NT2/D1 (cell line): Measurements from ENCODE around the gene SULT1A3.
"Not testable (repeated sequence)": the region's sequence is repeated elsewhere in the genome, so short reads cannot be mapped to it uniquely, and the experiment has no call there.

ENCODE experiments used
- DNase-seq: peaks from one replicate; pipeline ENCODE4 v3.0.0-alpha.2; 2011; ENCODE audit warnings: low read depth, low spot score
- H3K27me3 ChIP-seq: 2 replicates; pipeline ENCODE4 v1.6.0; 2011; ENCODE audit warnings: mild to moderate bottlenecking; ENCODE audit not compliant: insufficient read length, insufficient read depth
- H3K36me3 ChIP-seq: 2 replicates; pipeline ENCODE4 v1.6.1; 2011; ENCODE audit warnings: mild to moderate bottlenecking, low read length, mixed read lengths; ENCODE audit not compliant: insufficient read depth, insufficient read length
- H3K4me1 ChIP-seq: 2 replicates; pipeline ENCODE4 v1.5.1; 2011; ENCODE audit not compliant: insufficient read depth, insufficient read length
- H3K4me3 ChIP-seq: 2 replicates; pipeline ENCODE4 v1.5.1; 2011; ENCODE audit warnings: low read depth; ENCODE audit not compliant: insufficient read length
- H3K9ac ChIP-seq: 2 replicates; pipeline ENCODE4 v1.6.0; 2011; ENCODE audit warnings: low read depth; ENCODE audit not compliant: insufficient read length
- H3K9me3 ChIP-seq: 2 replicates; pipeline ENCODE4 v1.5.1; 2011; ENCODE audit warnings: mild to moderate bottlenecking, low read length; ENCODE audit not compliant: insufficient read depth
- SUZ12 ChIP-seq: IDR thresholded peaks from 2 replicates; pipeline ENCODE4 v1.6.1; 2011; ENCODE audit not compliant: insufficient read length, insufficient read depth; ENCODE audit errors: extremely low read depth
- YY1 ChIP-seq: IDR thresholded peaks from 2 replicates; pipeline ENCODE4 v1.6.1; 2011; ENCODE audit not compliant: insufficient read length, insufficient read depth
- ZNF274 ChIP-seq: IDR thresholded peaks from 2 replicates; pipeline ENCODE4 v1.6.1; 2011; ENCODE audit warnings: mild to moderate bottlenecking, low read depth, low read length

The SULT1A3 gene

GRCh38 chr16:30173054-30173453, 26.0 kb upstream of the SULT1A3 start:
- TF ChIP-seq ZNF274 (no peak), SUZ12 (no peak), YY1 (no peak)
- Histone ChIP-seq H3K4me3 (no peak overlapping the region), H3K9me3 (no peaks in the 10 kb centered on the region), H3K36me3 (no peaks in the 10 kb centered on the region), H3K9ac (no peak overlapping the region), H3K4me1 (peaks cover 2% of the 10 kb centered on the region), H3K27me3 (no peaks in the 10 kb centered on the region)
- no peak for DNase-seq

GRCh38 chr16:30176876-30177275, 22.2 kb upstream of the SULT1A3 start:
- not testable (repeated sequence) for H3K36me3 ChIP-seq, H3K9me3 ChIP-seq, DNase-seq, H3K27me3 ChIP-seq, H3K4me1 ChIP-seq, H3K4me3 ChIP-seq, H3K9ac ChIP-seq

DNA sequence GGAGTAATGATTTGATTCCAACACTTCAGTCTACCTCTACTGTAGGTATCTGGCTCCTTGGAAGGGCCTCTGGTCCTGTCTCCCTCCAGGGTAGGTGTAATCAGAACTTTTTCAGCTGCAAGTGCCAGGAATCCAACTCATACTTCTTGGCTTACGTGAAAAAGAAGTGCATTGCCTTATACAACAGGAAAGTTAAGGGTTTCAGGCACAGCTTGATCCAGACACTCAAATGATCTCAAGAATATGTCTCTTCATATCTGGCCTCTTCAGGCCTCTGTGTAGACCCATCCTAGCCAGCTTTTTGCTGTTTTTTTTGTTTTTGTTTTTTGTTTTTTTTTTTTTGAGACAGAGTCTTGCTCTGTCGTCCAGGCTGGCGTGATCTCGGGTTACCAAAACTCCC, 19.9 kb upstream of the SULT1A3 start:
- Histone ChIP-seq H3K9me3 (no peaks in the 10 kb centered on the region), H3K4me3 (no peak overlapping the region), H3K36me3 (no peaks in the 10 kb centered on the region), H3K27me3 (peaks cover 5% of the 10 kb centered on the region), H3K4me1 (peaks cover 4% of the 10 kb centered on the region), H3K9ac (no peak overlapping the region)
- no peak for DNase-seq
- TF ChIP-seq YY1 (no peak), ZNF274 (no peak), SUZ12 (no peak)

DNA sequence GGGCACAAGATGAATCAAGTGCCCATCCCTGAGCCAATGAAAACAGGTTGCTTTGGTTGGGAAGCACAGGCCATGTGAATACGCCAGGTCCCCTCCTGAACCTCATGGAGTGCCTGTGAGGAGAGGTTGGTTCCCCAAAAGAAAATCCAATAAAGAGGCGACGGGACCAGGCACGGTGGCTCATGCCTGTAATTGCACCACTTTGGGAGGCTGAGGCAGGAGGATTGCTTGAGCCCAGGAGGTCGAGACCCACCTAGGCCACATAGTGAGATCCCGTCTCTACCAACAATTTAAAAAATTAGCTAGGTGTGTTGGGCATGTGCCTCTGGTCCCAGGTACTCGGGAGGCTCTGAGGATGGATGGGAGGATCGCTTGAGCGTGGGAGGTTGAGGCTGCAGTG, 19.1 kb upstream of the SULT1A3 start:
- no peak for DNase-seq
- Histone ChIP-seq H3K9me3 (no peaks in the 10 kb centered on the region), H3K27me3 (peaks cover 13% of the 10 kb centered on the region), H3K36me3 (no peaks in the 10 kb centered on the region), H3K4me3 (no peak overlapping the region), H3K4me1 (peaks cover 11% of the 10 kb centered on the region), H3K9ac (peak overlapping the region; percentile 56)
- TF ChIP-seq YY1 (no peak), SUZ12 (no peak), ZNF274 (no peak)

GRCh38 chr16:30180741-30181140, 18.3 kb upstream of the SULT1A3 start:
- Histone ChIP-seq H3K9ac (no peak overlapping the region), H3K4me1 (peaks cover 19% of the 10 kb centered on the region)
- TF ChIP-seq SUZ12: no peak
- TF ChIP-seq YY1: no peak
- no peak for TF ChIP-seq ZNF274

GRCh38 chr16:30183233-30184095, 15.6 kb upstream of the SULT1A3 start, which contains the start of gene CORO1A:
Gene CORO1A, plus strand, starts transcription at chr16:30183602. Its CDS starts 1,608 bp downstream, at chr16:30185210.
- H3K4me3 ChIP-seq: peak within 1 kb of the TSS; percentile 53
- peaks cover 13% of the 10 kb centered on the region for H3K27me3 ChIP-seq
- H3K9ac ChIP-seq: peak within 1 kb of the TSS; percentile 65
- H3K36me3 ChIP-seq: peaks cover 6% of the 10 kb centered on the region
- TF ChIP-seq SUZ12: no peak
- no peak for TF ChIP-seq ZNF274
- TF ChIP-seq YY1: no peak
- H3K4me1 ChIP-seq: peaks cover 30% of the 10 kb centered on the region
- H3K9me3 ChIP-seq: no peaks in the 10 kb centered on the region
- peak; percentile 63 for DNase-seq

More at GRCh38 chr16:30180741-30181140, 18.3 kb upstream of the SULT1A3 start:
- H3K9me3 ChIP-seq: no peaks in the 10 kb centered on the region
- no peak overlapping the region for H3K4me3 ChIP-seq
- H3K36me3 ChIP-seq: no peaks in the 10 kb centered on the region
- no peak for DNase-seq
- H3K27me3 ChIP-seq: peaks cover 13% of the 10 kb centered on the region

- H3K36me3 ChIP-seq: peaks cover 6% of the 10 kb centered on the region
- TF ChIP-seq SUZ12: no peak
- TF ChIP-seq YY1: no peak
- TF ChIP-seq ZNF274: no peak
- peaks cover 30% of the 10 kb centered on the region for H3K4me1 ChIP-seq
- no peak for DNase-seq
- H3K9me3 ChIP-seq: no peaks in the 10 kb centered on the region
- H3K9ac ChIP-seq: peak overlapping the region; percentile 63
- H3K4me3 ChIP-seq: peak overlapping the region; percentile 53
- H3K27me3 ChIP-seq: peaks cover 13% of the 10 kb centered on the region
Measured at GRCh38 chr16:30184096-30184890, 14.8 kb upstream of the SULT1A3 start.
